Measurements from ENCODE around the gene ARFGEF2. TPM values are rescaled to one million over a fixed set of nuclear protein-coding genes. Genes with fewer than 3 reads are reported as not detected.

ARFGEF2 gene
- total RNA-seq, 1 experiment from 2014 or later = 20.9 TPM

DNA sequence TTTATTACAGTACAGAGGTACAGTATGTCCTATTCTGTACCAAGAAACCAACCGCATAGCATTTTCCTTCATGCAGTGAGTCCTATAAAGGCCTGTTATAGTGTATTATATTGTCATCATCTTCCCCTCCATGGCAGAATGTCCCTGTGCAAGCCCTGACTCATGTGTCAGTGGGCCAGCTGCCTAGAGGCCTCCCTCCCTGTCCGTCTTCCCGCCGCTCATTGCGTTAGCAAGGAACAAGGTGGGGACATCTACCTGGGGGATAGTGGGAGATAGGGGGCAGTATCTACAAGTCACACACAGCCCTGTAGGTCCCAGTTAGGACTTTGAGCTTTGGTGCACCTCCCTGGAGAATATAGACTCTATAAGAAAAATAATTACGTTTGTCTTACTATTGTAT is 27.1 kb downstream of the ARFGEF2 start:
- POLR2A ChIA-PET = no interaction called here
- H3K27ac Mint-ChIP-seq = no peak overlapping the region

DNA sequence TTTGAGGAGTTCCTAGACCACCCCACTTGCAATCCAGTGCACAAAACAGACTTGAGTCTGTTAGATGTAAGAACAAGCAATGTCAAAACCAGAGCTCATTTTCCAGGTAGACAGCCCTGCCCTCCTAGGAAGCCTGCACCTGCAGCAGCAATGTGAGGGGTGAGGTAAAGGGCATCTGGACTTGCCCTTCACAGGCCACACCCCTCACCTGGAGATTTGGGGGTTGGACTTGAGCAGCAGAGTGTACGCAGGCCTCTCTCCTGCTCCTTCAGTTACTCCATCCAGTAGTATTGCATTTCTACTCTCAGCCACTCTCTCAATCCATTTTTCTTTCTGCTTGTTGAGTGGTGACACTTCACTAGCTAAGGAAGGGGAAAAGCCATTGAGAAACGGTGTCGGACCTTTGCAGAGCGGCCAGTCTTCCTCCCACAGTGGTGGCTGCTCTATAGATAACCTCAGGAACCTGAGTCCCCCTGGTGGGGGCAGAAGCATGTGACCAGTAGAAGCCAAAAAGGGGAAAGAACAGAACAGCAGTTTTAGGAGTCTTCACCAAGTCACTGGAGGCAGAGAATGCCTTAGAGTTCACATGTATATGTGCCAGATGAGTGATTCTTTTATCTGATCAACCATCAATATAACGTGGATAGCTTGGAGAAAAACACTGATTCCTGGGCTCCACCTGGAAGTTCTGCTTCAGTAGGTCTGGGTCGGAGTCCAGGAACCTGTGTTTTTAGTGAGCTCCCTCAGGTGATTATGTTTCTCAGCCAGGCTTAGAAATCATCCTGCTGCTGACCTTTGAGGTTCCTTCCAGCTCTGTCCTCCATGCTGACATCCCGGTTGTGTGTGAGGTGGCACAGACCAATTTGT is 28.0 kb downstream of the ARFGEF2 start:
- H3K9me3 Mint-ChIP-seq = no peaks in the 10 kb centered on the region
- DNase-seq (ENCODE audit: low spot score) (peak; percentile 37), ATAC-seq (peak; percentile 86)
- no peak for TF ChIP-seq TEAD1 (CRISPR knock-in tag; IDR thresholded peaks at IDR 0.05)
- TF ChIP-seq, protein P1, sequence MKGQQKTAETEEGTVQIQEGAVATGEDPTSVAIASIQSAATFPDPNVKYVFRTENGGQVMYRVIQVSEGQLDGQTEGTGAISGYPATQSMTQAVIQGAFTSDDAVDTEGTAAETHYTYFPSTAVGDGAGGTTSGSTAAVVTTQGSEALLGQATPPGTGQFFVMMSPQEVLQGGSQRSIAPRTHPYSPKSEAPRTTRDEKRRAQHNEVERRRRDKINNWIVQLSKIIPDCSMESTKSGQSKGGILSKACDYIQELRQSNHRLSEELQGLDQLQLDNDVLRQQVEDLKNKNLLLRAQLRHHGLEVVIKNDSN (CRISPR knock-in tag; IDR thresholded peaks at IDR 0.05) = peak; percentile 16; the same call in 1 of the 2 replicates
- no peaks in the 10 kb centered on the region for H3K27me3 Mint-ChIP-seq (ENCODE audit: low read depth)
- H3K36me3 Mint-ChIP-seq = peaks cover 30% of the 10 kb centered on the region
- 0 out of 2 replicates have a peak overlapping the region, but pooled peaks have one; percentile 6 for H3K27ac Mint-ChIP-seq
- ChIA-PET CTCF (interaction anchor here (0.6 to 4.8 kb wide), 11 partner anchors 9 to 1547 kb away, joined by 3 to 31 read pairs (median 3); no protein-coding TSS in a partner anchor), POLR2A (no interaction called here)
- H3K4me1 Mint-ChIP-seq = peaks cover 7% of the 10 kb centered on the region; the same call in 1 of the 2 replicates
- no peak overlapping the region for H3K4me3 Mint-ChIP-seq

More for the DNA sequence above, 27.1 kb downstream of the ARFGEF2 start:
- H3K36me3 Mint-ChIP-seq = peaks cover 21% of the 10 kb centered on the region
- TF ChIP-seq NR3C1 (CRISPR knock-in tag; conservative IDR thresholded peaks at IDR 0.05; ENCODE audit: low read depth) (no peak), RELA (CRISPR knock-in tag; IDR thresholded peaks at IDR 0.05; ENCODE audit: borderline replicate concordance) (no peak), TEAD4 (CRISPR knock-in tag; IDR thresholded peaks at IDR 0.05) (no peak), ZNF232 (CRISPR knock-in tag; IDR thresholded peaks at IDR 0.05) (no peak), HMGA2 (CRISPR knock-in tag; IDR thresholded peaks at IDR 0.05) (no peak), MYBL2 (CRISPR knock-in tag; IDR thresholded peaks at IDR 0.05) (no peak), GRHL2 (CRISPR knock-in tag; IDR thresholded peaks at IDR 0.05; ENCODE audit: insufficient replicate concordance, severe bottlenecking) (no peak), CBFB (CRISPR knock-in tag; IDR thresholded peaks at IDR 0.05; ENCODE audit: low read depth) (no peak), OVOL2 (CRISPR knock-in tag; IDR thresholded peaks at IDR 0.05; ENCODE audit: borderline replicate concordance) (no peak), MXD4 (CRISPR knock-in tag; IDR thresholded peaks at IDR 0.05; ENCODE audit: borderline replicate concordance) (no peak), ZNF396 (CRISPR knock-in tag; IDR thresholded peaks at IDR 0.05; ENCODE audit: borderline replicate concordance) (no peak), GABPB1 (CRISPR knock-in tag; IDR thresholded peaks at IDR 0.05) (no peak), ATF1 (CRISPR knock-in tag; IDR thresholded peaks at IDR 0.05) (no peak)
- TF ChIP-seq, protein P2, sequence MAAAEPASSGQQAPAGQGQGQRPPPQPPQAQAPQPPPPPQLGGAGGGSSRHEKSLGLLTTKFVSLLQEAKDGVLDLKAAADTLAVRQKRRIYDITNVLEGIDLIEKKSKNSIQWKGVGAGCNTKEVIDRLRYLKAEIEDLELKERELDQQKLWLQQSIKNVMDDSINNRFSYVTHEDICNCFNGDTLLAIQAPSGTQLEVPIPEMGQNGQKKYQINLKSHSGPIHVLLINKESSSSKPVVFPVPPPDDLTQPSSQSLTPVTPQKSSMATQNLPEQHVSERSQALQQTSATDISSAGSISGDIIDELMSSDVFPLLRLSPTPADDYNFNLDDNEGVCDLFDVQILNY (CRISPR knock-in tag; IDR thresholded peaks at IDR 0.05) = no peak
- TF ChIP-seq, protein P3, sequence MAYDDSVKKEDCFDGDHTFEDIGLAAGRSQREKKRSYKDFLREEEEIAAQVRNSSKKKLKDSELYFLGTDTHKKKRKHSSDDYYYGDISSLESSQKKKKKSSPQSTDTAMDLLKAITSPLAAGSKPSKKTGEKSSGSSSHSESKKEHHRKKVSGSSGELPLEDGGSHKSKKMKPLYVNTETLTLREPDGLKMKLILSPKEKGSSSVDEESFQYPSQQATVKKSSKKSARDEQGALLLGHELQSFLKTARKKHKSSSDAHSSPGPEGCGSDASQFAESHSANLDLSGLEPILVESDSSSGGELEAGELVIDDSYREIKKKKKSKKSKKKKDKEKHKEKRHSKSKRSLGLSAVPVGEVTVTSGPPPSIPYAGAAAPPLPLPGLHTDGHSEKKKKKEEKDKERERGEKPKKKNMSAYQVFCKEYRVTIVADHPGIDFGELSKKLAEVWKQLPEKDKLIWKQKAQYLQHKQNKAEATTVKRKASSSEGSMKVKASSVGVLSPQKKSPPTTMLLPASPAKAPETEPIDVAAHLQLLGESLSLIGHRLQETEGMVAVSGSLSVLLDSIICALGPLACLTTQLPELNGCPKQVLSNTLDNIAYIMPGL (CRISPR knock-in tag; IDR thresholded peaks at IDR 0.05) = no peak
- TF ChIP-seq, protein P4, sequence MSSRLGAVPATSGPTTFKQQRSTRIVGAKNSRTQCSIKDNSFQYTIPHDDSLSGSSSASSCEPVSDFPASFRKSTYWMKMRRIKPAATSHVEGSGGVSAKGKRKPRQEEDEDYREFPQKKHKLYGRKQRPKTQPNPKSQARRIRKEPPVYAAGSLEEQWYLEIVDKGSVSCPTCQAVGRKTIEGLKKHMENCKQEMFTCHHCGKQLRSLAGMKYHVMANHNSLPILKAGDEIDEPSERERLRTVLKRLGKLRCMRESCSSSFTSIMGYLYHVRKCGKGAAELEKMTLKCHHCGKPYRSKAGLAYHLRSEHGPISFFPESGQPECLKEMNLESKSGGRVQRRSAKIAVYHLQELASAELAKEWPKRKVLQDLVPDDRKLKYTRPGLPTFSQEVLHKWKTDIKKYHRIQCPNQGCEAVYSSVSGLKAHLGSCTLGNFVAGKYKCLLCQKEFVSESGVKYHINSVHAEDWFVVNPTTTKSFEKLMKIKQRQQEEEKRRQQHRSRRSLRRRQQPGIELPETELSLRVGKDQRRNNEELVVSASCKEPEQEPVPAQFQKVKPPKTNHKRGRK (CRISPR knock-in tag; IDR thresholded peaks at IDR 0.05; ENCODE audit: borderline replicate concordance) = no peak
- TF ChIP-seq, protein P5, sequence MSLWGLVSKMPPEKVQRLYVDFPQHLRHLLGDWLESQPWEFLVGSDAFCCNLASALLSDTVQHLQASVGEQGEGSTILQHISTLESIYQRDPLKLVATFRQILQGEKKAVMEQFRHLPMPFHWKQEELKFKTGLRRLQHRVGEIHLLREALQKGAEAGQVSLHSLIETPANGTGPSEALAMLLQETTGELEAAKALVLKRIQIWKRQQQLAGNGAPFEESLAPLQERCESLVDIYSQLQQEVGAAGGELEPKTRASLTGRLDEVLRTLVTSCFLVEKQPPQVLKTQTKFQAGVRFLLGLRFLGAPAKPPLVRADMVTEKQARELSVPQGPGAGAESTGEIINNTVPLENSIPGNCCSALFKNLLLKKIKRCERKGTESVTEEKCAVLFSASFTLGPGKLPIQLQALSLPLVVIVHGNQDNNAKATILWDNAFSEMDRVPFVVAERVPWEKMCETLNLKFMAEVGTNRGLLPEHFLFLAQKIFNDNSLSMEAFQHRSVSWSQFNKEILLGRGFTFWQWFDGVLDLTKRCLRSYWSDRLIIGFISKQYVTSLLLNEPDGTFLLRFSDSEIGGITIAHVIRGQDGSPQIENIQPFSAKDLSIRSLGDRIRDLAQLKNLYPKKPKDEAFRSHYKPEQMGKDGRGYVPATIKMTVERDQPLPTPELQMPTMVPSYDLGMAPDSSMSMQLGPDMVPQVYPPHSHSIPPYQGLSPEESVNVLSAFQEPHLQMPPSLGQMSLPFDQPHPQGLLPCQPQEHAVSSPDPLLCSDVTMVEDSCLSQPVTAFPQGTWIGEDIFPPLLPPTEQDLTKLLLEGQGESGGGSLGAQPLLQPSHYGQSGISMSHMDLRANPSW (CRISPR knock-in tag; conservative IDR thresholded peaks at IDR 0.05; ENCODE audit: low read depth) = no peak
- TF ChIP-seq, protein P6, sequence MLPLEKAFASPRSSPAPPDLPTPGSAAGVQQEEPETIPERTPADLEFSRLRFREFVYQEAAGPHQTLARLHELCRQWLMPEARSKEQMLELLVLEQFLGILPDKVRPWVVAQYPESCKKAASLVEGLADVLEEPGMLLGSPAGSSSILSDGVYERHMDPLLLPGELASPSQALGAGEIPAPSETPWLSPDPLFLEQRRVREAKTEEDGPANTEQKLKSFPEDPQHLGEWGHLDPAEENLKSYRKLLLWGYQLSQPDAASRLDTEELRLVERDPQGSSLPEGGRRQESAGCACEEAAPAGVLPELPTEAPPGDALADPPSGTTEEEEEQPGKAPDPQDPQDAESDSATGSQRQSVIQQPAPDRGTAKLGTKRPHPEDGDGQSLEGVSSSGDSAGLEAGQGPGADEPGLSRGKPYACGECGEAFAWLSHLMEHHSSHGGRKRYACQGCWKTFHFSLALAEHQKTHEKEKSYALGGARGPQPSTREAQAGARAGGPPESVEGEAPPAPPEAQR (CRISPR knock-in tag; IDR thresholded peaks at IDR 0.05) = no peak
- H3K4me1 Mint-ChIP-seq = peaks cover 7% of the 10 kb centered on the region; the same call in 1 of the 2 replicates
- H3K9me3 Mint-ChIP-seq = no peaks in the 10 kb centered on the region
- H3K27me3 Mint-ChIP-seq (ENCODE audit: low read depth) = no peaks in the 10 kb centered on the region
- no peak overlapping the region for H3K4me3 Mint-ChIP-seq
- DNase-seq (ENCODE audit: low spot score) (no peak), ATAC-seq (peak; percentile 54)
- CTCF ChIA-PET = interaction anchor here (0.9 to 4.8 kb wide), 8 partner anchors 10 to 313 kb away, joined by 3 to 31 read pairs (median 4); no protein-coding TSS in a partner anchor

Data from WTC11 (cell line).